K562 (cell line): Measurements from ENCODE around the gene PQBP1. TPM values are rescaled to one million over a fixed set of nuclear protein-coding genes. Genes with fewer than 3 reads are reported as not detected.

Experiments
- ARID1B ChIP-seq: fragments of 450-650 bp; IDR thresholded peaks from 2 replicates; pipeline ENCODE4 v1.6.1; 2016; ENCODE audit warnings: antibody characterized with exemption, mild to moderate bottlenecking, inconsistent platforms
- ATF7 ChIP-seq: fragments of 450-650 bp; IDR thresholded peaks from 2 replicates; pipeline ENCODE4 v1.7.1; 2014; ENCODE audit warnings: mild to moderate bottlenecking, moderate library complexity
- CBFA2T3 ChIP-seq: fragments of 450-650 bp; IDR thresholded peaks from 2 replicates; pipeline ENCODE4 v1.6.1; 2017
- CCNT2 ChIP-seq: IDR thresholded peaks from 2 replicates; pipeline ENCODE4 v1.6.1; 2011; ENCODE audit warnings: borderline replicate concordance, low read depth, mild to moderate bottlenecking, moderate library complexity, mixed read lengths, low read length; ENCODE audit not compliant: insufficient read length; ENCODE audit errors: extremely low read depth
- ESRRA ChIP-seq: fragments of 450-650 bp; IDR thresholded peaks from 2 replicates; pipeline ENCODE4 v1.6.1; 2014; ENCODE audit warnings: low read depth, mild to moderate bottlenecking, moderate library complexity, borderline replicate concordance
- ETV1 ChIP-seq: fragments of 450-650 bp; conservative IDR thresholded peaks from 2 replicates; pipeline ENCODE4 v1.6.1; 2016; ENCODE audit warnings: missing genetic modification characterization, control low read depth, low read depth, missing compliant biosample characterization
- ETV5 ChIP-seq: sonication (generic); formaldehyde crosslinking; IDR thresholded peaks from 2 replicates; pipeline ENCODE4 v1.4.0; 2020; ENCODE audit warnings: low read depth, mild to moderate bottlenecking, missing genetic modification reagents
- HDAC3 ChIP-seq: fragments of 450-650 bp; IDR thresholded peaks from 2 replicates; pipeline ENCODE4 v1.6.1; 2018; ENCODE audit warnings: borderline replicate concordance, mild to moderate bottlenecking, moderate library complexity; ENCODE audit not compliant: partially characterized antibody
- JUND ChIP-seq, 2 experiments: IDR thresholded peaks; 2 replicates in 1 of 2; 3 replicates in 1 of 2; pipeline ENCODE4 v1.6.1; 2011; ENCODE audit warnings: borderline replicate concordance in 2 of 2, low read depth in 2 of 2, low read length in 2 of 2, improper control_type of control experiment in 1 of 2, missing biosample characterization in 1 of 2, missing genetic modification characterization in 1 of 2, missing genetic modification reagents in 1 of 2
- MEIS2 ChIP-seq: fragments of 450-650 bp; IDR thresholded peaks from 2 replicates; pipeline ENCODE4 v1.6.1; 2014; ENCODE audit warnings: mild to moderate bottlenecking; ENCODE audit not compliant: partially characterized antibody
- NONO ChIP-seq, 2 experiments: fragments of 200-400 bp in 1 of 2; fragments of 450-650 bp in 1 of 2; formaldehyde crosslinking in 1 of 2; IDR thresholded peaks; 2 replicates each; pipeline ENCODE4 v1.6.1; 2017; ENCODE audit warnings: low read depth in 2 of 2, mild to moderate bottlenecking in 2 of 2, moderate library complexity in 2 of 2, low read length in 1 of 2
- SMAD4 ChIP-seq: fragments of 250-450 bp; sonication (Bioruptor Pico); conservative IDR thresholded peaks from 2 replicates; pipeline ENCODE4 v1.8.0; 2021; ENCODE audit warnings: inconsistent platforms, mild to moderate bottlenecking, moderate library complexity
- TEAD1 ChIP-seq, 2 experiments: fragments of 450-650 bp in 1 of 2; sonication (generic) in 1 of 2; formaldehyde crosslinking; IDR thresholded peaks; 2 replicates each; pipeline versions ENCODE4 v1.4.0 to v1.8.0; 2020 to 2022; ENCODE audit warnings: mild to moderate bottlenecking in 2 of 2, missing genetic modification reagents in 1 of 2
- ZNF384 ChIP-seq: IDR thresholded peaks from 2 replicates; pipeline ENCODE4 v1.6.1; 2012; ENCODE audit warnings: low read depth, low read length, improper control_type of control experiment
- polyA plus RNA-seq, 8 experiments: library from polyadenylated mRNA; depleted of rRNA in 4 of 8; stranded (reverse) in 5 of 8; unstranded in 3 of 8; fragments of >200 nt; fragmentation: Nextera tagmentation in 2 of 8; fragmentation: Illumina TruSeq in 1 of 8; extraction: Ambion mirVana in 2 of 8; extraction: Trizol in 1 of 8; gene quantifications; 2 replicates each; pipeline versions ENCODE4 v1.2.1 to v1.2.3, GENCODE V29; 2011 to 2014; ENCODE audit warnings: inconsistent platforms in 1 of 8, missing spikeins in 1 of 8
- total RNA-seq, 7 experiments: library from RNA; depleted of rRNA in 6 of 7; stranded (reverse); fragments of >200 nt in 6 of 7; fragmentation: Illumina TruSeq in 2 of 7; extraction: Trizol in 2 of 7; gene quantifications; 2 replicates each; pipeline versions ENCODE4 v1.2.1 to v1.2.3, GENCODE V29; 2011 to 2021; ENCODE audit warnings: low replicate concordance in 1 of 7
- TF ChIP-seq, protein P1 (sequence below): IDR thresholded peaks from 2 replicates; pipeline ENCODE4 v1.6.1; 2011; ENCODE audit warnings: borderline replicate concordance, low read depth, mild to moderate bottlenecking, moderate library complexity, low read length; ENCODE audit not compliant: insufficient read depth, poor library complexity, severe bottlenecking
- TF ChIP-seq, protein P2 (sequence below): fragments of 450-650 bp; formaldehyde crosslinking; conservative IDR thresholded peaks from 2 replicates; pipeline ENCODE4 v1.4.0; 2022; ENCODE audit warnings: mild to moderate bottlenecking, missing genetic modification characterization

PQBP1 gene
- total and polyA plus RNA-seq, 9 of the 15 experiments (the other 6 are each of a cell fraction or from before 2014, with no cell fraction given) = 41.3 to 262 (median 112) TPM

DNA sequence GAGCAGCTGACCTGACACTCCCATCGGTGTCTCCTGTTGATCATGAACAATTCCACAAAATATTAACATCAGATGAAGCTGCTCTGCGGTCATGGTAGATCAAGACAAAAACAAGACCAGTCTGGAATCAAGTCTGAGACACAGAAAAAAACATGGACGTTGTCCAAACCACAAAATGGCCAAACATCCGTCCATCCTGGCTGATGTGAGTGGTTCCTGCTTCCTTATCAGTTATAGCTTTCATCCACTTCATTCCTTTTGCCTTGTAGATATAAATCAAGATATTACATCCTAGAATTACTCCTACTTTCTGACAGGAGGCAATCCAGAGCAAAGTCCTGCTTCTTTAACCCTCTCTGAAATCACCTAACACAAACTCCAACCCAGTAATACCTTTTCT lies 33.5 kb upstream of the PQBP1 start (continued):
- TF ChIP-seq NONO (IDR thresholded peaks at IDR 0.05; ENCODE audit: low read depth in 2 of 2, low read length in 1 of 2) (no peak), ETV5 (CRISPR knock-in tag) (no peak), TEAD1 (CRISPR knock-in tag; IDR thresholded peaks at IDR 0.05) (peak in 1 of 2 experiments; percentile 65; a peak in 2 of 4 replicates), MEIS2 (peak; percentile 86), SMAD4 (CRISPR knock-in tag) (peak; percentile 82), CBFA2T3 (peak; percentile 59), ESRRA (peak; percentile 92; the same call in 1 of the 2 replicates), ARID1B (peak; percentile 64), ZNF384 (peak; percentile 50; the same call in 1 of the 2 replicates), JUND (IDR thresholded peaks at IDR 0.05; ENCODE audit: borderline replicate concordance, low read depth, low read length) (peak; percentile 18; the same call in 1 of the 2 replicates), JUND (tag; IDR thresholded peaks at IDR 0.05; ENCODE audit: borderline replicate concordance, low read depth, low read length) (peak; percentile 49; the same call in 1 of the 3 replicates), CCNT2 (peak; percentile 61), ATF7 (peak; percentile 44; the same call in 1 of the 2 replicates), ETV1 (peak; percentile 89), HDAC3 (peak; percentile 44)
- TF ChIP-seq, protein P1, sequence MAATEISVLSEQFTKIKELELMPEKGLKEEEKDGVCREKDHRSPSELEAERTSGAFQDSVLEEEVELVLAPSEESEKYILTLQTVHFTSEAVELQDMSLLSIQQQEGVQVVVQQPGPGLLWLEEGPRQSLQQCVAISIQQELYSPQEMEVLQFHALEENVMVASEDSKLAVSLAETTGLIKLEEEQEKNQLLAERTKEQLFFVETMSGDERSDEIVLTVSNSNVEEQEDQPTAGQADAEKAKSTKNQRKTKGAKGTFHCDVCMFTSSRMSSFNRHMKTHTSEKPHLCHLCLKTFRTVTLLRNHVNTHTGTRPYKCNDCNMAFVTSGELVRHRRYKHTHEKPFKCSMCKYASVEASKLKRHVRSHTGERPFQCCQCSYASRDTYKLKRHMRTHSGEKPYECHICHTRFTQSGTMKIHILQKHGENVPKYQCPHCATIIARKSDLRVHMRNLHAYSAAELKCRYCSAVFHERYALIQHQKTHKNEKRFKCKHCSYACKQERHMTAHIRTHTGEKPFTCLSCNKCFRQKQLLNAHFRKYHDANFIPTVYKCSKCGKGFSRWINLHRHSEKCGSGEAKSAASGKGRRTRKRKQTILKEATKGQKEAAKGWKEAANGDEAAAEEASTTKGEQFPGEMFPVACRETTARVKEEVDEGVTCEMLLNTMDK = no peak
- TF ChIP-seq, protein P2, sequence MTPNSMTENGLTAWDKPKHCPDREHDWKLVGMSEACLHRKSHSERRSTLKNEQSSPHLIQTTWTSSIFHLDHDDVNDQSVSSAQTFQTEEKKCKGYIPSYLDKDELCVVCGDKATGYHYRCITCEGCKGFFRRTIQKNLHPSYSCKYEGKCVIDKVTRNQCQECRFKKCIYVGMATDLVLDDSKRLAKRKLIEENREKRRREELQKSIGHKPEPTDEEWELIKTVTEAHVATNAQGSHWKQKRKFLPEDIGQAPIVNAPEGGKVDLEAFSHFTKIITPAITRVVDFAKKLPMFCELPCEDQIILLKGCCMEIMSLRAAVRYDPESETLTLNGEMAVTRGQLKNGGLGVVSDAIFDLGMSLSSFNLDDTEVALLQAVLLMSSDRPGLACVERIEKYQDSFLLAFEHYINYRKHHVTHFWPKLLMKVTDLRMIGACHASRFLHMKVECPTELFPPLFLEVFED = no peak
- TF ChIP-seq, all 486 proteins: peak for 39
